Stimulated activated CD4-positive, alpha-beta T cell treated with anti-CD3 and anti-CD28 coated beads, TNF-alpha, amount 100 ng/mL, for 24 hours (primary cell): ENCODE results near the gene TCAP.

Experiments
- DNase-seq, 3 experiments: peaks; one replicate each; pipeline ENCODE4 v3.0.0-alpha.2; 2020; ENCODE audit warnings: low read depth in 3 of 3

The TCAP gene

DNA sequence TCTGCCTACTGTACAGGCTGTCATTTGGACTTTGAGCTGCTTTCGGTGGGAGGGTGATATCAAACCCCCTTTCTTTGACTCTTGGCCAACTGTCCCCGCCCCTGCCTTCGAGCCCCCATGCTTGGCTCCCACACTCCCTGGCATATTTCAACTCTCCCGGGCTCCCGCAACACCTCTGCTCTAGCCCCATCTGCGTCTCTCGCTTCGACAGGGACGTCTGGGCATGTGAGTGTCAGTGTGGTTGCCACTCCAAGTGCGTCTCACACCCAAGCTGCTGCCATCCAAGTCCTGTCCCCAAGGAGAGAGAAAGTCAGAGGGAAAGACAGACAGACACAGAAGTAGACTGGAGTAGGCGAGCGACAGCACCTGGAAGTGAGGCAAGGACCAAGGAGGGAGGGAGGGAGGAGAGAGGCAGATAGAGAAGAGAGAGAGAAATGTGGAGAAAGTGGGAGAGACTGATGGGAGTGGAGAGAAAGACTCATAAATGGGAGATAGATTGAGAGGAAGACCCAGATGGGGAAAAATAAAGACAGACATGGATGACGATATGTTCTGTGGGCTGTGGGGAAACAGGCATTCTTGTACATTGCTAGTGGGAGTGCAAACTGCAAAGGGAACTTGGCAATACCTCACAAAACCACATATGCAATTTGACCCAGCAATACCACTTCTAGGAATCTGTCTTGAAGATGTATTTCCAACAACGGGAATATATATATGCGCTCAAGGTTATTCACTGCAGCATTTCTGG is 16.4 kb upstream of the TCAP start:
- DNase-seq: no peak

DNA sequence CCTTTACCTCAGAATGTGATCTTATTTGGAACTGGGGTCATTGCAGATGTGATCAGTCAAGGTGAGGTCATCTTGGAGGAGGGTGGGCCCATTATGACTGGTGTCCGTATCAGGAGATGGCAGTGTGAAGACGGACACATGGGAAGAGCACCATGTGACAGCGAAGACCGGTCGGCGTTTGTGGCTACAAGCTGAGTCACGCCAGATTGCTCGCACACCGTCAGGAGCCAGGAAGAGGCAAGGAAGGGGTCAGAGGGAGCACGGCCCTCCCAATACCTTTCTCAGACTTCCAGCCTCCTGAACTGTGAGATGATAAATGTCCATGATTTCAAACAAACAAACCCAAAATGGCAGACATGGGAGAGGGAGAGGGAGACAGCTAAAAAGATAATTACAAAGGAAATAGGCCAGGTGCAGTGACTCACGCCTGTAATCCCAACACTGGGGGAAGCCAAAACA is 15.0 kb upstream of the TCAP start:
- DNase-seq: no peak

DNA sequence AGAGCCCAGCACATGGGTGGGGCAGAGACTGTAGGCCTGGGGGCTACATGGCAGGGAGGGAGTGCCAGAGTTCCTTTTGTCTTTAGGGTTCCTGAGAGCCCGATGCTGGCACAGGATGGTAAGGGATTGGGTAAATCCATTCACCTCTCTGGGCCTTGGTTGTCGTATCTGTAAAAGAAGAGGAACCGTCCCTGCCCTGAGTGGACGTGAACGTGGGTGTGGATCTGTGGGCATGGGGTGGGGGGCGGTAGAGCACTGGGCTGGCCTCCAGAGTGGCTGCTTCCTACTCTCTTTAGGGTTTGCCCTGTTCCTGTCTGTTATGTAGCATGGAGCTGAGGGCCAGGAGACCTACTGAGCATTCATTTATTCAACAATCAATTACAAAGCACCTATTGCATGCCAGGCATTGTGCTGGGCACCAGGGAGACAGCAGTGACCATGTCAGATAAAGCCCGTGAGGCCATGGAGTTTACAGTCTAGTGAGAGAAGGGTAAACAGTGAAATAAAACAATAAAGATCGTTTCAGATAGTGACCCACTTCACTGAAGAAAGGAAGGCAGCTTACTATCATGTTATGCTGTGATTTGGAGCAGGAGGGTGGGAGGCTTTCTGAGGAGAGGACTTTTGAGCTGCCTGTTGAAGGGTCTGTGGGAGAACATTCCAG is 13.1 kb upstream of the TCAP start:
- no peak for DNase-seq

DNA sequence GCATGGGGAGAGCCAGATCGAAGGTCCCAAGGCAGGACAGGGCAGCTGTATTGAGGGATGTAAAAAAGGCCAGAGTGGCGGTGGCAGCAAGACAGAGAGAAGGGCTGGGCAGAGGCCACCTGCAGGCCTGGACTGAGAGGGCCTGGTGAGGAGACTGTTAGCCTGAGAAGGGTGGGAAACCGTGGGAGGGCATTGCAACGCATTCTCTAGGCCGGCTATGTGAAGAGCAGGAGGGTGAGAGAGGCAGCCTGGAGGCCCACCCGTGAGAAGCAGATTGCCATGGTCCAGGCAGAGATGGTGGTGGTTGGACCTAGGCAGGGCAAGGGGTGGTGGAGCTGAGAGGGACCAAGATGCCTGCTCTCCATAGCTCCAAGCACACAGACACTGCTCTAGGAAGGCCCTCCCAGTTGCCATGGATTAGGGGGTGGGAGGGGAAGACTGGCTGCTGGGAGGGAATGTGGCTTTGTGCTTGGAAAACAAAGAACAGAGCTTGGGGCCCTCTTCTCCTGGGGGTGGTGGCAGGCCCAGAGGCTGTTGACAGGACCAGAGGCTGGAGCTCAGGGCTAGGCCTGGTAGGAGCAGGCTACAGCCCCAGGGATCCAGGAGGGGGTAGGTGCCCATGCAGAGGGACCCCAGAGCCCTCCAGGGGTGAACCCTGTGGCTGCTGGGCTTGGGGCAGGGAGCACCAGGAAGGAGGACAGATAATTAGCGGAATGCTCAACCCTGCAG is 12.4 kb upstream of the TCAP start:
- DNase-seq: no peak

DNA sequence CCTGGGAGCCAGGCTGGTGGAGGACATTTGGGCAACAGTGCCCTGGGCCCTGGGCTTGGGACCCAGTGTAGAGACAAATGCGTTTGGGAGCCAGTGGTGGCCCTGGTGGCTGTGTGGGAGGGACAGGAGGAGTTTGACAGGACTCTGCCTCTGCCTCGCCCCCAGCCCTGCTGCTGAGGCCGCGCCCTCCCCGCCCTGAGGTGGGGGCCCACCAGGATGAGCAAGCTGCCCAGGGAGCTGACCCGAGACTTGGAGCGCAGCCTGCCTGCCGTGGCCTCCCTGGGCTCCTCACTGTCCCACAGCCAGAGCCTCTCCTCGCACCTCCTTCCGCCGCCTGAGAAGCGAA is 11.9 kb upstream of the TCAP start:
- no peak for DNase-seq

DNA sequence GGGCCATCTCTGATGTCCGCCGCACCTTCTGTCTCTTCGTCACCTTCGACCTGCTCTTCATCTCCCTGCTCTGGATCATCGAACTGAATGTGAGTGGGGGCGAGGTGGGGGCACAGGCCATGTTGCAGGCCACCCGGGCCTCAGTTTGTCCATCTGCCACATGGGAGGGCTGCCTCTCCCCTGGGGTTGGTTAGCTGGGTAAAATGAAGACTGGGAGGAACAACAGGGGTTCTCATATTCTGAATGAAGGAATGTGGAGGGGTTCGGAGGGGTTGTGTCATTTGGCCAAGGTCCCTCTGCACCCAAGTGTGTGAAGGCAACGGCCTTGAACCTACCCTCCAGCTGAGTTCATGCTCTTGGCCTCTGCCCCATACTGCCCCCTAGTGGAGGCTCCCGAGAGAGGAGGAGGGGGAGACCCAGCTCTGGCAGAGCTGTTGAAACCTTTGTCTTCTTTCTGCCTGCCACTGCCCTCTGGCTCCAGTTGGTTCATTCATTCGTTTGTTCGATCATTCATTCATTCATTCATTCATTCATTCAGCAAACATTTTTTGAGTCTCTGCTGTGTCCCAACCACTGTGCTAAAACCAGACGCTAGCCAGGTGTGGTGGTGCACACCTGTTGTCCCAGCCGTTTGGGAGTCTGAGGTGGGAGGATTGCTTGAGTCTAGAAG is 11.4 kb upstream of the TCAP start:
- DNase-seq: peak; percentile 64 to 79 (median 70)

DNA sequence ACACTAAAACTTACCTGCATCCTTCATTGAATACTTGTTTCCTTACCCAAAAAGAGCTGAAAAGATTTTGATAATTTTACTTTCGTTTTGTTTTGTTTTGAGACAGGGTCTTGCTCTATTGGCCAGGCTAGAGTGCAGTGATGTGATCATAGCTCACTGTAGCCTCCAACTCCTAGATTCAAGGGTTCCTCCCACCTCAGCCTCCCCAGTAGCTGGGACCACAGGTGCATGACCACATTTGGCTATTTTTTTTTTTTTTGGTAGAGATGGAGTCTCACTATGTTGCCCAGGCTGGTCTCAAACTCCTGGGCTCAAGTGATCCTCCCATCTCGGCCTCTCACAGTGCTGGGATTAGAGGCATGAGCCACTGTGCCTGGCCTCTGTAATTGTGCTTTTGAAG is 10.0 kb upstream of the TCAP start:
- DNase-seq: no peak

DNA sequence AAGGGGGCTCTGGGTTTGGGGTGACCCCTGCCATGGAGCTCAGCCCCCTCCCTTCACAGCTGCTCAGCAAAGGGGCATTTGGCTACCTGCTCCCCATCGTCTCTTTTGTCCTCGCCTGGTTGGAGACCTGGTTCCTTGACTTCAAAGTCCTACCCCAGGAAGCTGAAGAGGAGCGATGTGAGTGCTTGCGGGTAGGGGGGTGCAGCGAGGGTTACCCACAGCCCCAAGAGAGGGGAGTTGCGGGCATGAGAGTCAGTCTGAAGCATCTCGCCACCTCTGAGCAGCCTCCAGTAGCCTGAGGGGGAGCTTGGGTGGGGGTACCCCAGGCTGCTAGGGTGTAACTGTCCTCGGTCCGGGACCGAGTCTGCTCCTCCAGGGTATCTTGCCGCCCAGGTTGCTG is 6.8 kb upstream of the TCAP start:
- DNase-seq: no peak

DNA sequence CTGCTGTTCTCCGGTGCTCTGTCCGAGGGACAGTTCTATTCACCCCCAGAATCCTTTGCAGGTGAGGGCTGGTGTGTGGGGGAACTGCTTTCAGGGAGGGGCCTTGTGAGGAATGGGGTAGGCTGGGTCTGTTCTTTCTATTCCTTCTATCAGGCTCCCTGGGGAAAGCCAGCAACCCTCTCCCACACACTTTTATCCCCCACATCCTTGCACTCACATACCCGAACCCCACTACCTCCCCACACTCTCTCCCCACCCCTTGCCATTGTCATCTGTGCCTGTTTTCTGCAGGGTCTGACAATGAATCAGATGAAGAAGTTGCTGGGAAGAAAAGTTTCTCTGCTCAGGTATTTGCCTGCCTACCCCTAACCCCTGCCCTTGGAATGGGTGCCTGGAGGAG is 6.4 kb upstream of the TCAP start:
- no peak for DNase-seq

DNA sequence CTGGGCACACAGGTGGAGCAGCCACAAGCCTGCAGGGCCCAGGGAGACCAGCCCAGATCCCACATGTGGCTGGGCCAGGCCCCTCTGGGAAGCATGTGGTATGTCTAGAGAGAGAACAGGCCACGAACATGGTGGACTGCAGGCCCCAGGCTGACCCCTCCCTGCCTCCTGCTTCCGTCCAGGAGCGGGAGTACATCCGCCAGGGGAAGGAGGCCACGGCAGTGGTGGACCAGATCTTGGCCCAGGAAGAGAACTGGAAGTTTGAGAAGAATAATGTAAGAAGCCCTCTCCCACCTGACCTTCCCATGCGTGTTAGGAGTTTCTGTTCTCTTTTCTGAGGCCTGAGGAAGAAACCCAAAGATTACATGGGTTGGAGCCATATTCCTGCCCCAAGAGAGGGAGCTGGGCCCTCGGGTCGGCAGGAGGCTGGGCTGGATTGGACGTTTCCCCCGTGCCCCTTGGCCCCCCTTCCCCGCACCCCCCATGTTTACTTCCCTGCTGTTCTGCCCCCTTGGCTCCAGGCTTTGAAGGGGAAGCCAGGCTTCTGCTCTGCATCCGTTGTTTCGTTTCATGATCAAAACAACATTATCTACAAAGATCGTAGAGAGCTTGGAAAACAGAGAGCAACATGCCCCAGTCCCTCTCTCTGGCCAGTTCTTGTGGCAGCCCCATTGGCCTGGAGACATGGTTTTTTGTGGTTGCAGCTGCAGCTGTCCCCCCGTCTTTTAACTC is 5.7 kb upstream of the TCAP start:
- DNase-seq: no peak

DNA sequence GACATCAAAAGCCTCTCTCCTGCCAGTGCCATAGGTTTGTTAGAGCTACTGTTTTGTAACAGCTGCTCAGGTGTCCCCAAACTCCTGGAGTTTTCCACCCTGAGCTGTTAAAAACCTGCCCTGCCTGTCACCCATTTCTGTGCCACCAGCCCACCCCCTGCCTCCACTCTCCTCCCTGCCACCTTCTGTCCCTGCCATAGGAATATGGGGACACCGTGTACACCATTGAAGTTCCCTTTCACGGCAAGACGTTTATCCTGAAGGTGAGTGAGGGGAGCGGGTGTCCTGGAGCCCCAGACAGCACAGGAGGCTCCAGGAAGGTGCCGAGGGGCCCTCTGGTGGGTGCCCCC is 5.2 kb upstream of the TCAP start:
- no peak for DNase-seq

DNA sequence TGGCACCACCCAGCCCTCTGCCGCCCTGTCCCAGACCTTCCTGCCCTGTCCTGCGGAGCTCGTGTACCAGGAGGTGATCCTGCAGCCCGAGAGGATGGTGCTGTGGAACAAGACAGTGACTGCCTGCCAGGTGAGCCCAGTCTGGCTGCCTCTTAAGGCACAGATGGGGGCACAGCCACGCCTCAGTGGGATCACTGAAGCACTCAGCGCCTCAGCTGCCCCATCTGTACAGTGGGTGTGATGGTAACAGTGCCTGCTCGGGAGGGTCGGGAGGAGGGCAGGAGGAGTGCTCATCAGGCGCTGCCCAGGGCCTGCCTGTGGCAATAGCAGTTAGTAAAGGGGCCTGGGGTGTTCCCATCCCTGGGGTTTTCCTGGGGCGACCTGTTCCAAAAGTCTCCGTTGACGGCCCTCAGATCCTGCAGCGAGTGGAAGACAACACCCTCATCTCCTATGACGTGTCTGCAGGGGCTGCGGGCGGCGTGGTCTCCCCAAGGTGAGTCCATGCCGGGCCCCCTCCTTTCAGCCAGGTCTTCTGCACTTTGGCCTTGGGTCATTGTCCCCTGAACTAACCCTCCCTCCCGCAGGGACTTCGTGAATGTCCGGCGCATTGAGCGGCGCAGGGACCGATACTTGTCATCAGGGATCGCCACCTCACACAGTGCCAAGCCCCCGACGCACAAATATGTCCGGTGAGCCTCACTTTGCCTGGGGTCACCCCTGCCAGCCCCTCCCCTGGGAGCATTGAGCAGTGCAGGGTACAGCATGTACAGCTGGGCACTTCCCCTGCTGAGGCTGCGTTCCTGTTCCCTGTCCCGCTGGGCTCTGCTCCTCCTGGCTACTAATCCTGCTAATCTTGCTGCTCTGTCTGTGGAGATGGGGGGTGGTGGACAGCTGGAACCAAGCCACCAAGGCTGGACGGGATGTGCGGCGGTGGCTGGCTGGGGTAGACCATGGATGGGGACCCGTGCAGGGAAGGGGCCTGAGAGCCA is 4.5 kb upstream of the TCAP start:
- DNase-seq: no peak

DNA sequence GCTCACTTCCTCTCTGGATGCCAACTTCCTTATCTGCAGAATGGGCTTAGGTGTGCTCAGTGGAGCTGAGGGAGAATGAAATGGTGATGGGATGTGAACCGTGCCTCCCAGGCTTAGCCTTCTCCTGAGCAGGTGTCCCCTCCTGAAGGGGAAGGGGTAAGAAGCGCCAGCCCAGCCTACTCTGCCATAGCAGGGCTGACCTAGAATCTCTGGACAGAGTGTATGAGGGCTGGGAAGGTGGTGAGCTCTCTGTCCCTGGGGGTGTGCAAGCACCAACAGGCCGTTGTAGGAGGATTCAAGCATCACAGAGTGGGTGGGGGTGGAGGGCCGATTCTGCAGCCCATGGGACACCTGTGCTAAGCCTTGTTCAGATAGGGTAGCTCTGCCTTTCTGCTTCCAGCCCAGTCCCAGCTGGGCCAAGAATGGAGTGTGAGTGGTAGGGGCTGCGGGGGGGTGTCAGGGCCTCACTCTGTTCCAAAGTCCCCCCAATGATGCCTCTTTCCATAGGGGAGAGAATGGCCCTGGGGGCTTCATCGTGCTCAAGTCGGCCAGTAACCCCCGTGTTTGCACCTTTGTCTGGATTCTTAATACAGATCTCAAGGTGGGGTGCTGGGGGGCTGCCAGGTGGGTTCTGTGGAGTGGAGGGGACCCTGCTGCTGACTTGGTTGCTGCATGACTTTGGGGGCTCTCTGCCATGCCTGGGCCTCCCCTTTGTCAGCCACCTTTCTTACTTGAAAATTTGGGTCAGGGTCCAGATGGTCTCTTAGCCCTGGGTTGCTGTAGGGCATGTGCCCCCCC is 3.2 kb upstream of the TCAP start:
- DNase-seq: no peak

DNA sequence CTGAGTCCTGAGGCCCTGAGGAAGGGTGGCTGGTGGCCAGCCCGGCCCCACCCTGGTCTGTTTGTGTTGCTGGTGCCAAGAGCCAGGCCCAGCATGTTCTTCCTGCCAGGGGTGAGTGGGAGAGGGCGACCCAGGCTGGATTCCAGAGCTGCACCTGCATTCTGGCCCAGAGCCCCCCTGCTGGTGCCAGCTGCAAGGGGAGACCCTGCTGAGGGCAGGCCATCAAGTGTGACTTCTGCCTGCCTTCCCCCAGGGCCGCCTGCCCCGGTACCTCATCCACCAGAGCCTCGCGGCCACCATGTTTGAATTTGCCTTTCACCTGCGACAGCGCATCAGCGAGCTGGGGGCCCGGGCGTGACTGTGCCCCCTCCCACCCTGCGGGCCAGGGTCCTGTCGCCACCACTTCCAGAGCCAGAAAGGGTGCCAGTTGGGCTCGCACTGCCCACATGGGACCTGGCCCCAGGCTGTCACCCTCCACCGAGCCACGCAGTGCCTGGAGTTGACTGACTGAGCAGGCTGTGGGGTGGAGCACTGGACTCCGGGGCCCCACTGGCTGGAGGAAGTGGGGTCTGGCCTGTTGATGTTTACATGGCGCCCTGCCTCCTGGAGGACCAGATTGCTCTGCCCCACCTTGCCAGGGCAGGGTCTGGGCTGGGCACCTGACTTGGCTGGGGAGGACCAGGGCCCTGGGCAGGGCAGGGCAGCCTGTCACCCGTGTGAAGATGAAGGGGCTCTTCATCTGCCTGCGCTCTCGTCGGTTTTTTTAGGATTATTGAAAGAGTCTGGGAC is 2.4 kb upstream of the TCAP start:
- DNase-seq: no peak

DNA sequence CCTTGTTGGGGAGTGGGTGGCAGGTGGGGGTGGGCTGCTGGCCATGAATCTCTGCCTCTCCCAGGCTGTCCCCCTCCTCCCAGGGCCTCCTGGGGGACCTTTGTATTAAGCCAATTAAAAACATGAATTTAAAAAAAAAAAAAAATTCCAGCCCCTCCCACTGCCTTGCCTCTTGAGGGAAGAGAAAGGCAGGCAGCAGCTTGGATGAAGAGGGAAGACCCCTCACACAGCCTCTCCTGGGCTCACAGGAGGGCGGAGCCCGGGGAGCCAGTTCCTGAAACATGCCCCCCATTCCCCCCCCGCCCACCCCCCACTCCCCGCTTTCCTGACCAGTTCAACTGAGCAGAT is 1.8 kb upstream of the TCAP start:
- DNase-seq: no peak

DNA sequence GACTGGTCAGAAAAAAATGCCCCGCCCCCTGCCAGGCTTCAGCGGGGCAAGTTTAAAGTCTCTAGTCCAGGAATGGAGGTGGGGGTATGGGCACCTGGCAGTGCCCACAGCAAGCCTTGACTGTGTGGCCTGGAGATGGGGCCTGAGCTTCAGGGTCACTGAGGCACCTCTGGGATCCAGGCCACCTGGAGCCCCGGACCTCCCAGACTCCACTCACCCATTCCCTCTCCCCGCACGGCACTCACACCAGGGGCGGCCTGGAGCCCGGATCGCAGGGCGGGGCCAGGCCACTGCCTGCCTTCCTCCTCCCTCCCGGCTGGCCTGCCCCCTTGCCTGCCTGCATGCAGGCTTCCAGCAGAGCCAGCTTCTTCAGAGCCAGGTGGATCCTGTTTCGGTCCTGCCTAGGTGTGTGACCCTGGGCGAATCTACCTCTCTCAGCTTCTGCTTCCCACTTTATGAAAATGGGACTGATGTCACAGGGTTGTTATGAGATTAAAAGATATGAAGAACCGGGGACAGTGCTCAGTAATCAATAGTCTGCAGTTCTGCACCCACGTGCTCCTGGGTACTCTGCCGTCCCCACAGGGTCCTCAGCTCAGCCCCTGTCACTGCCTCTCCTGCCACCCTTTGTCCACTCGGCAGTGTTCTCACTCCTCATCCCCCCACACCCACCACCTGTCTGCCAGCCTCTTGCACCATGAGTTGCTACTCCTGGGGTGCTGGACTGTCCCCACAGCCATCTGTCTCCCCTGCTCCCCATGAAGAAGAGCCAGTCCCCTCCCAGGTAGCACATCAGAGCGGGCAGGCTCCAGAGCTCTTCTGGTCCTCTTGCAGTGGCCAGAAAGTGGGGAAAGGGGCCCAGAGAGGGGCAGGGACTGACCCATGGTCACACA is 1.2 kb upstream of the TCAP start:
- no peak for DNase-seq

DNA sequence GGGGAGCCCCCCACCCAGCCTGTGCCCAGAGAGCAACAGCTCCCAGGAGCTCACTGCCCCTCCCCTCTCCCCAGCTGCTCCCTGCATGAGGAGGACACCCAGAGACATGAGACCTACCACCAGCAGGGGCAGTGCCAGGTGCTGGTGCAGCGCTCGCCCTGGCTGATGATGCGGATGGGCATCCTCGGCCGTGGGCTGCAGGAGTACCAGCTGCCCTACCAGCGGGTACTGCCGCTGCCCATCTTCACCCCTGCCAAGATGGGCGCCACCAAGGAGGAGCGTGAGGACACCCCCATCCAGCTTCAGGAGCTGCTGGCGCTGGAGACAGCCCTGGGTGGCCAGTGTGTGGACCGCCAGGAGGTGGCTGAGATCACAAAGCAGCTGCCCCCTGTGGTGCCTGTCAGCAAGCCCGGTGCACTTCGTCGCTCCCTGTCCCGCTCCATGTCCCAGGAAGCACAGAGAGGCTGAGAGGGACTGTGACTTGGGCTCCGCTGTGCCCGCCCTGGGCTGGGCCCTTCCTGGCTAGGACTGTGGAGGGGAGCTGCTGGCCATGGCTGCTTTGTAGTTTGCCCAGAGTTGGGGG is 584 bp downstream of the TCAP start:
- DNase-seq: no peak

DNA sequence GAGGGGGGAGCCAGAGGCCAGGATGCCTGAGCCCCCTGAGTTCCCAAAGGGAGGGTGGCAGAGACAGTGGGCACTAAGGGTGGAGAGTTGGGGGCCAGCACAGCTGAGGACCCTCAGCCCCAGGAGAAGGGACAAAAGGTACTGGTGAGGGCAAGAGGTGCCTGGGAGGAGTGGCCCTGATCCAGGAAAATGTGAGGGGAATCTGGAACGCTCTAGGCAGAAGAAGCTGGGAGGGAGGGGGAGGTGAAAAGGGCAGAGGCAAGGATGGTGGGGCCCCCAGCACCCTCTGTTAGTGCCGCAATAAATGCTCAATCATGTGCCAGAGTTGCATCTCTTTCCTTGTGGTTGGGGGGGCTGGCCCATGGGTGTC is 1.1 kb downstream of the TCAP start:
- no peak for DNase-seq
